ENCODE measurements around the gene NHSL1.

Gene NHSL1

GRCh38 chr6:138374230-138374629 lies 125.1 kb downstream of the NHSL1 start:
- Histone ChIP-seq H3K36me3 (ENCODE audit: low read depth) (no peaks in the 10 kb centered on the region), H3K9me3 (ENCODE audit: severe bottlenecking) (no peaks in the 10 kb centered on the region), H3K4me3 (ENCODE audit: severe bottlenecking) (no peak overlapping the region), H3K4me1 (ENCODE audit: insufficient read depth, poor library complexity, severe bottlenecking) (peaks cover 5% of the 10 kb centered on the region), H3K27ac (ENCODE audit: poor library complexity, severe bottlenecking) (no peak overlapping the region), H3K27me3 (ENCODE audit: insufficient read depth, poor library complexity, severe bottlenecking) (no peaks in the 10 kb centered on the region)
- DNase-seq (ENCODE audit: low spot score) (no peak), ATAC-seq (ENCODE audit: low read depth) (no peak)
- TF ChIP-seq, protein P1, sequence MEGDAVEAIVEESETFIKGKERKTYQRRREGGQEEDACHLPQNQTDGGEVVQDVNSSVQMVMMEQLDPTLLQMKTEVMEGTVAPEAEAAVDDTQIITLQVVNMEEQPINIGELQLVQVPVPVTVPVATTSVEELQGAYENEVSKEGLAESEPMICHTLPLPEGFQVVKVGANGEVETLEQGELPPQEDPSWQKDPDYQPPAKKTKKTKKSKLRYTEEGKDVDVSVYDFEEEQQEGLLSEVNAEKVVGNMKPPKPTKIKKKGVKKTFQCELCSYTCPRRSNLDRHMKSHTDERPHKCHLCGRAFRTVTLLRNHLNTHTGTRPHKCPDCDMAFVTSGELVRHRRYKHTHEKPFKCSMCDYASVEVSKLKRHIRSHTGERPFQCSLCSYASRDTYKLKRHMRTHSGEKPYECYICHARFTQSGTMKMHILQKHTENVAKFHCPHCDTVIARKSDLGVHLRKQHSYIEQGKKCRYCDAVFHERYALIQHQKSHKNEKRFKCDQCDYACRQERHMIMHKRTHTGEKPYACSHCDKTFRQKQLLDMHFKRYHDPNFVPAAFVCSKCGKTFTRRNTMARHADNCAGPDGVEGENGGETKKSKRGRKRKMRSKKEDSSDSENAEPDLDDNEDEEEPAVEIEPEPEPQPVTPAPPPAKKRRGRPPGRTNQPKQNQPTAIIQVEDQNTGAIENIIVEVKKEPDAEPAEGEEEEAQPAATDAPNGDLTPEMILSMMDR (IDR thresholded peaks at IDR 0.05; ENCODE audit: poor library complexity, severe bottlenecking), result no peak

- DNase-seq (ENCODE audit: low spot score), result no peak
- H3K4me3 ChIP-seq (ENCODE audit: severe bottlenecking), result no peak overlapping the region
- ATAC-seq (ENCODE audit: low read depth), result peak; percentile 61; the same call in 2 of the 3 replicates
- H3K9me3 ChIP-seq (ENCODE audit: severe bottlenecking), result no peaks in the 10 kb centered on the region
- H3K27ac ChIP-seq (ENCODE audit: poor library complexity, severe bottlenecking), result no peak overlapping the region
- no peaks in the 10 kb centered on the region for H3K27me3 ChIP-seq (ENCODE audit: insufficient read depth, poor library complexity, severe bottlenecking)
- H3K4me1 ChIP-seq (ENCODE audit: insufficient read depth, poor library complexity, severe bottlenecking), result peaks cover 5% of the 10 kb centered on the region
- no peaks in the 10 kb centered on the region for H3K36me3 ChIP-seq (ENCODE audit: low read depth)
- TF ChIP-seq, protein P1 (IDR thresholded peaks at IDR 0.05; ENCODE audit: poor library complexity, severe bottlenecking), result peak; percentile 30
Measured at GRCh38 chr6:138372711-138373463, 126.4 kb downstream of the NHSL1 start.
